OCI-LY7 (cell line): Measurements from ENCODE around the gene TMEM61.

Experiments used
- EZH2phosphoT487 ChIP-seq: fragments of 200-600 bp; sonication (generic); IDR thresholded peaks from 2 replicates; pipeline ENCODE4 v1.6.1; 2018; ENCODE audit warnings: low read depth, borderline replicate concordance, mild to moderate bottlenecking, mixed run types, antibody characterized with exemption, low read length, moderate library complexity, mixed read lengths
- TF ChIP-seq, protein P1 (sequence below): fragments of 200-600 bp; sonication (generic); conservative IDR thresholded peaks from 2 replicates; pipeline ENCODE4 v1.5.1; 2014; ENCODE audit warnings: mild to moderate bottlenecking, antibody characterized with exemption, low read length, moderate library complexity, mixed read lengths

DNA sequence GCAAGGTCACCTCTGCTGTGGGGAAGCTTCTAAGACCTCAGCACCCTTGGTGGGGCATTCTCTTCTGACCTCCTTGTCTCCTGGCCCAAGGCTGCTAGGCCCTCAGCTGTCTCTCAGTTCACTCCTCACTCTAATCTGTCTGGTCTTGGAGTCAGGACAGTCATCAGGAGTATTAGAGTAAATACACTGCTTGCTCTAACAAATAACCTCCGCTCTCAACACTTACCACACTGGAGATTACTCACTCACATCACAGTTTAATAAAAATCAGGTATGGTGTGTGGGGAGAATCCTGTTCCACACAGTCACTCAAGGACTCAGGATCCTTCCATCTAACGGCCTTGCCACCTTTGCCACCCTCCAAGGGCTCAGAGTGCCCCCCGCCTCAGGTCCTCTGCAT, 26.6 kb upstream of the TMEM61 start:
- TF ChIP-seq, protein P1, sequence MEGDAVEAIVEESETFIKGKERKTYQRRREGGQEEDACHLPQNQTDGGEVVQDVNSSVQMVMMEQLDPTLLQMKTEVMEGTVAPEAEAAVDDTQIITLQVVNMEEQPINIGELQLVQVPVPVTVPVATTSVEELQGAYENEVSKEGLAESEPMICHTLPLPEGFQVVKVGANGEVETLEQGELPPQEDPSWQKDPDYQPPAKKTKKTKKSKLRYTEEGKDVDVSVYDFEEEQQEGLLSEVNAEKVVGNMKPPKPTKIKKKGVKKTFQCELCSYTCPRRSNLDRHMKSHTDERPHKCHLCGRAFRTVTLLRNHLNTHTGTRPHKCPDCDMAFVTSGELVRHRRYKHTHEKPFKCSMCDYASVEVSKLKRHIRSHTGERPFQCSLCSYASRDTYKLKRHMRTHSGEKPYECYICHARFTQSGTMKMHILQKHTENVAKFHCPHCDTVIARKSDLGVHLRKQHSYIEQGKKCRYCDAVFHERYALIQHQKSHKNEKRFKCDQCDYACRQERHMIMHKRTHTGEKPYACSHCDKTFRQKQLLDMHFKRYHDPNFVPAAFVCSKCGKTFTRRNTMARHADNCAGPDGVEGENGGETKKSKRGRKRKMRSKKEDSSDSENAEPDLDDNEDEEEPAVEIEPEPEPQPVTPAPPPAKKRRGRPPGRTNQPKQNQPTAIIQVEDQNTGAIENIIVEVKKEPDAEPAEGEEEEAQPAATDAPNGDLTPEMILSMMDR = no peak
- no peak for TF ChIP-seq EZH2phosphoT487
